ENCODE measurements around the gene CCP110. TPM values are rescaled to one million over a fixed set of nuclear protein-coding genes. Genes with fewer than 3 reads are reported as not detected.

Gene CCP110
- polyA plus RNA-seq, 1 experiment: 2.6 TPM

DNA sequence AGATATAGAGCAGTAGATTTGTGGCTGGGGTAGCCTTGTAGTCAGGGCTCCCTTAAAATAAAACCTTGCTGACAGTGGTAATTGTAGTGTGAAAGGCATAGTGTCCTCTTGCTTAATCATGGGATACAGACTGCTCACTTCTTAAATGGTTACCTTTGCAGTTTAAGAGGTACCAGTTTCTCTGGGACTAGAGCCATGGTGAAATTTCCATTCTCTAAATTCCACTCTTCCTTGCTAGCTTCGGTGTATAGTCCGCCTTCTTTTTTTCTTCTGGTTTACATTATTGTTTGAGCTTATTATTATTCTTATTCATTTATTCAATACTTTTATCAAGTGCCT is 1.6 kb downstream of the CCP110 start:
- CTCF ChIA-PET: interaction anchor here (1.6 kb wide), 2 partner anchors 15 to 58 kb away, joined by 4 read pairs; no protein-coding TSS in a partner anchor
- no peak for TF ChIP-seq CTCF (IDR thresholded peaks at IDR 0.05; ENCODE audit: insufficient read depth, low read depth, low read length)
- POLR2A ChIA-PET: no interaction called here
- H3K36me3 ChIP-seq (ENCODE audit: control insufficient read depth, insufficient read depth, low read length): peaks cover 5% of the 10 kb centered on the region
- H3K4me3 ChIP-seq (ENCODE audit: low read depth, low read length): peak overlapping the region; percentile 90
- DNase-seq (ENCODE audit: low read depth): no peak
- no peaks in the 10 kb centered on the region for H3K27me3 ChIP-seq (ENCODE audit: control insufficient read depth, insufficient read depth, low read length)

- H3K27me3 ChIP-seq (ENCODE audit: control insufficient read depth, insufficient read depth, low read length): no peaks in the 10 kb centered on the region
- TF ChIP-seq CTCF (IDR thresholded peaks at IDR 0.05; ENCODE audit: insufficient read depth, low read depth, low read length): no peak
- ChIA-PET CTCF (interaction anchor here (0.6 kb wide), 1 partner anchor 543 kb away, joined by 3 read pairs; no protein-coding TSS in a partner anchor), POLR2A (no interaction called here)
- peaks cover 5% of the 10 kb centered on the region for H3K36me3 ChIP-seq (ENCODE audit: control insufficient read depth, insufficient read depth, low read length)
- DNase-seq (ENCODE audit: low read depth): no peak
- H3K4me3 ChIP-seq (ENCODE audit: low read depth, low read length): no peak overlapping the region
Measured at GRCh38 chr16:19527161-19527560, 3.4 kb downstream of the CCP110 start.

DNA sequence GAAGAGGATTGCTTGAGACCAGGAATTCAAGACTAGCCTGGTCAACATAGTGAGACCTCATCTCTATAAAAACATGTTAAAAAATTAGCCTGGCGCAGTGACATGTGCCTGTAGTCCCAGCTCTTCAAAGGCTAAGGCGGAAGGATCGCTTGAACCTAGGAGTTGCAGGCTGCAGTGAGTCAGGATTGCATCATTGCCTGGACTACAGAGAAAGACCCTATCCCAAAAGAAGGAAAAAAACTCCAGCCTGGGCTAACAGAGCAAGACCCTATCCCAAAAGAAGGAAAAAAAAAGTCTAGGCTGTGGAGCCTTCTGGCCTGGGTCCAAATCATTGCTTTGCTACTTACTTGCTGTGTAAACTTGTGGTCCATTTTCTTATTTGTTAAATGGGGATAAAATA is 4.9 kb downstream of the CCP110 start:
- Histone ChIP-seq H3K36me3 (ENCODE audit: control insufficient read depth, insufficient read depth, low read length) (peaks cover 5% of the 10 kb centered on the region), H3K4me3 (ENCODE audit: low read depth, low read length) (no peak overlapping the region), H3K27me3 (ENCODE audit: control insufficient read depth, insufficient read depth, low read length) (no peaks in the 10 kb centered on the region)
- POLR2A ChIA-PET: no interaction called here
- no peak for TF ChIP-seq CTCF (IDR thresholded peaks at IDR 0.05; ENCODE audit: insufficient read depth, low read depth, low read length)
- CTCF ChIA-PET: no interaction called here
- DNase-seq (ENCODE audit: low read depth): no peak

DNA sequence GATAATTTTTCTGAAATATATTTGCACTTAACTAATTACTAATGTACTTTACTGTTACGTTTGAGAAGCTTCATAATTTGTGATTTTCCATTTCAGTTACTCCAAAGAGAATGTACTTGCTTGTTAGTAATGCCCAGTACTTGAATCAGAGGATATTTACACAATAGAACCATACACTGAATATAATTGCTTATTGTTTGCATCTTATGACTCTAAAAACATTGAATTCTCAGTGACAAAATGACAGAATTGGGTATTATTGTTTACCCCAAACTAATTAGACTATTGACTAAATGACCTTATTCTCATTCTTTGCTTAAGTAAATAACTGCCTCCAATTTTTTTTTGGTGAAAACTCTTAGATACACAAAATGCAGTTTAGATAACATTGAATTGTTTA is 8.9 kb downstream of the CCP110 start:
- CTCF ChIA-PET: no interaction called here
- TF ChIP-seq CTCF (IDR thresholded peaks at IDR 0.05; ENCODE audit: insufficient read depth, low read depth, low read length): no peak
- H3K4me3 ChIP-seq (ENCODE audit: low read depth, low read length): no peak overlapping the region
- H3K27me3 ChIP-seq (ENCODE audit: control insufficient read depth, insufficient read depth, low read length): no peaks in the 10 kb centered on the region
- peaks cover 5% of the 10 kb centered on the region for H3K36me3 ChIP-seq (ENCODE audit: control insufficient read depth, insufficient read depth, low read length)
- POLR2A ChIA-PET: no interaction called here
- DNase-seq (ENCODE audit: low read depth): no peak

DNA sequence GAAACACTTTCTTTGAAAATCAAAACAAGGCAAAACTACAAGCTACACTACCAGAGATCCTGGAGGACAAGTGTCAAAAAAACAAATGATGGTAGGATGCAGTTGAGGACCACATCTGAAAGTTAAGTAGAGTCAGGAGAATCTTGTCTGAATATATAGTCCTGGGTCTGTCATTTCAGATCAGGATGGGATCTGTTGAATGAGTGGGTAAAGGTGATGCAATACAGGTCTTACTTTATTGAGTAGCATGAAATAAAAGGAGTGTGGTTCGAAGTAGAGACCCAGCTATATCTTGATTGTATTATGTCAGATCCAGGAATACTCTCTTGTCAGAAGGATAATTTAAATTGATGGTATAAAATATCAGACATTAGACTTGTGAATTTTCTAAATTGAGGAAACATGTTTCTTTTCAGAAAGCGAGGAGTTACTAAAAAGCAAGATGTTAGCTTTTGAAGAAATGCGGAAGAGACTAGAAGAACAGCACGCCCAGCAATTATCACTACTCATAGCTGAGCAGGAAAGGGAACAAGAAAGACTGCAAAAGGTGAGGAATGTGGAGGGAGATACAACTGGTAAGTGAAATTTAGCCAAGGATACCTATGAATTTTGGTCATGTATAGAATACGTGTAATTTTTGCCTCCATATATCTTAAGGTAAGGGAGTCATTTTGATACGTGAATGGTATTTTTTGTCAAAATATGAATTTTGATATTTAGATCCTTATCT is 16.7 kb downstream of the CCP110 start:
- Histone ChIP-seq H3K4me3 (ENCODE audit: low read depth, low read length) (no peak overlapping the region), H3K27me3 (ENCODE audit: control insufficient read depth, insufficient read depth, low read length) (no peaks in the 10 kb centered on the region), H3K36me3 (ENCODE audit: control insufficient read depth, insufficient read depth, low read length) (no peaks in the 10 kb centered on the region; the same call in 1 of the 2 replicates)
- CTCF ChIA-PET: interaction anchor here (1.4 to 3.7 kb wide), 2 partner anchors 15 to 16 kb away, joined by 4 to 14 read pairs; partner anchors contain the start of gene VPS35L
- no peak for TF ChIP-seq CTCF (IDR thresholded peaks at IDR 0.05; ENCODE audit: insufficient read depth, low read depth, low read length)
- DNase-seq (ENCODE audit: low read depth): no peak
- POLR2A ChIA-PET: no interaction called here
